Neuronal stem cell (in vitro differentiated cells): Measurements from ENCODE around the gene MEG3.

Experiments used
- DNase-seq: peaks from one replicate; pipeline ENCODE4 v3.0.0-alpha.2; 2013; ENCODE audit warnings: low spot score
- H2AFZ ChIP-seq: one replicate; pipeline ENCODE4 v1.6.1; 2013; ENCODE audit warnings: mild to moderate bottlenecking, low read length, inconsistent platforms
- H2AK5ac ChIP-seq: 2 replicates; pipeline ENCODE4 v1.6.1; 2013; ENCODE audit warnings: low read depth, mild to moderate bottlenecking, inconsistent platforms, low read length, moderate library complexity, mixed read lengths
- H2BK120ac ChIP-seq: 2 replicates; pipeline ENCODE4 v1.6.1; 2013; ENCODE audit warnings: low read depth, mild to moderate bottlenecking, inconsistent platforms, low read length, moderate library complexity, mixed read lengths
- H2BK12ac ChIP-seq: one replicate; pipeline ENCODE4 v1.6.1; 2013; ENCODE audit warnings: low read length, inconsistent platforms
- H2BK15ac ChIP-seq: 2 replicates; pipeline ENCODE4 v1.6.1; 2013; ENCODE audit warnings: mild to moderate bottlenecking, low read length, inconsistent platforms, mixed read lengths
- H2BK5ac ChIP-seq: one replicate; pipeline ENCODE4 v1.6.1; 2013; ENCODE audit warnings: inconsistent platforms, mild to moderate bottlenecking, low read length, moderate library complexity
- H3K14ac ChIP-seq: one replicate; pipeline ENCODE4 v1.6.1; 2013; ENCODE audit warnings: low read length, inconsistent platforms
- H3K18ac ChIP-seq: 2 replicates; pipeline ENCODE4 v1.6.1; 2013; ENCODE audit warnings: low read length, inconsistent platforms
- H3K23ac ChIP-seq: 2 replicates; pipeline ENCODE4 v1.6.1; 2013; ENCODE audit warnings: low read depth, mild to moderate bottlenecking, mixed read lengths, low read length, inconsistent platforms; ENCODE audit not compliant: poor library complexity
- H3K27ac ChIP-seq: replicated peaks from 3 replicates; pipeline ENCODE4 v1.5.1; 2013; ENCODE audit warnings: low read length, inconsistent platforms
- H3K27me3 ChIP-seq, 3 experiments: 2 replicates each; pipeline ENCODE4 v1.6.1; 2013; ENCODE audit warnings: low read length in 3 of 3, mild to moderate bottlenecking in 2 of 3, inconsistent platforms in 1 of 3, low read depth in 1 of 3, mixed read lengths in 1 of 3, moderate library complexity in 1 of 3; ENCODE audit not compliant: control insufficient read depth in 3 of 3, insufficient read depth in 3 of 3
- H3K36me3 ChIP-seq, 2 donors: replicated peaks in 1 of 2; 2 replicates each; pipeline ENCODE4 v1.6.1; 2013; ENCODE audit warnings: low read length in 2 of 2; ENCODE audit not compliant: control insufficient read depth in 2 of 2, insufficient read depth in 2 of 2
- H3K4ac ChIP-seq: 2 replicates; pipeline ENCODE4 v1.6.1; 2013; ENCODE audit warnings: inconsistent platforms, mild to moderate bottlenecking, low read length, moderate library complexity
- H3K4me1 ChIP-seq, 2 donors: 1 replicate in 1 of 2; 2 replicates in 1 of 2; pipeline ENCODE4 v1.6.1; 2013; ENCODE audit warnings: low read length in 2 of 2, low read depth in 1 of 2; ENCODE audit not compliant: control insufficient read depth in 2 of 2, insufficient read depth in 1 of 2
- H3K4me2 ChIP-seq: one replicate; pipeline ENCODE4 v1.6.1; 2013; ENCODE audit warnings: mild to moderate bottlenecking, low read length, inconsistent platforms; ENCODE audit not compliant: insufficient read depth, poor library complexity, severe bottlenecking
- H3K4me3 ChIP-seq, 2 donors: 2 replicates each; pipeline ENCODE4 v1.5.1; 2013; ENCODE audit warnings: low read length in 2 of 2, mild to moderate bottlenecking in 2 of 2, inconsistent platforms in 1 of 2, moderate library complexity in 1 of 2
- H3K79me1 ChIP-seq: one replicate; pipeline ENCODE4 v1.6.1; 2013; ENCODE audit warnings: low read depth, mild to moderate bottlenecking, inconsistent platforms, low read length, moderate library complexity
- H3K9ac ChIP-seq: one replicate; pipeline ENCODE4 v1.6.1; 2013; ENCODE audit warnings: mild to moderate bottlenecking, low read depth, low read length, inconsistent platforms; ENCODE audit not compliant: poor library complexity
- H3K9me3 ChIP-seq, 2 donors: replicated peaks in 1 of 2; 2 replicates each; pipeline versions ENCODE3 to v1.6.1; 2013; ENCODE audit warnings: low read length in 2 of 2, mild to moderate bottlenecking in 2 of 2, inconsistent platforms in 1 of 2, low read depth in 1 of 2, mixed read lengths in 1 of 2, moderate library complexity in 1 of 2; ENCODE audit not compliant: control insufficient read depth in 2 of 2, insufficient read depth in 1 of 2
- H4K8ac ChIP-seq: one replicate; pipeline ENCODE4 v1.6.1; 2013; ENCODE audit warnings: low read depth, mild to moderate bottlenecking, inconsistent platforms, low read length, moderate library complexity
- H4K91ac ChIP-seq: one replicate; pipeline ENCODE4 v1.6.1; 2013; ENCODE audit warnings: low read length, low read depth, mild to moderate bottlenecking, inconsistent platforms; ENCODE audit not compliant: poor library complexity
- WGBS, 2 donors: extraction: QIAGEN DNeasy Blood & Tissue Kit; methylation state at CpG; one replicate each; pipeline ENCODE4 v1.1.7; 2013; ENCODE audit warnings: missing lambda C conversion rate in 2 of 2, mixed read lengths in 1 of 2; ENCODE audit not compliant: insufficient read length in 2 of 2, insufficient replicate concordance in 1 of 2; ENCODE audit errors: extremely low coverage in 2 of 2; 5-methylcytosine and 5-hydroxymethylcytosine counted together

MEG3 gene

GRCh38 chr14:100783630-100784370 is 42.1 kb upstream of the MEG3 start:
- Histone ChIP-seq H3K4me1 (peaks cover 13 to 33% of the 10 kb centered on the region in 2 donors), H3K9ac (peak overlapping the region; percentile 4), H3K9me3 (no peaks in the 10 kb centered on the region), H3K79me1 (no peaks in the 10 kb centered on the region), H3K4me2 (no peak overlapping the region), H2AFZ (peak overlapping the region; percentile 76), H4K91ac (peak overlapping the region; percentile 97), H2BK12ac (no peak overlapping the region), H3K14ac (peak overlapping the region; percentile 32), H3K27me3 (no peaks in the 10 kb centered on the region), H3K4me3 (no peak overlapping the region), H4K8ac (no peak overlapping the region), H3K18ac (peak overlapping the region; percentile 96), H3K4ac (peak overlapping the region; percentile 28), H2BK5ac (peak overlapping the region; percentile 93), H2BK15ac (no peak overlapping the region), H2BK120ac (peak overlapping the region; percentile 93), H3K23ac (no peak overlapping the region), H2AK5ac (peak overlapping the region; percentile 97), H3K27ac (peak overlapping the region; percentile 90), H3K36me3 (no peaks in the 10 kb centered on the region)
- DNase-seq = peak; percentile 75
- WGBS, 2 donors = no CpG with 5 or more reads among the region's 27 CpGs

- Histone ChIP-seq H3K79me1 (no peaks in the 10 kb centered on the region), H2BK5ac (peak overlapping the region; percentile 93), H2BK12ac (peak overlapping the region; percentile 98), H3K4ac (peak overlapping the region; percentile 85), H3K4me2 (no peak overlapping the region), H4K8ac (peak overlapping the region; percentile 17), H3K9ac (no peak overlapping the region), H3K9me3 (no peaks in the 10 kb centered on the region), H3K4me3 (no peak overlapping the region), H3K4me1 (peaks cover 13 to 34% of the 10 kb centered on the region in 2 donors), H2AFZ (peak overlapping the region; percentile 73), H3K36me3 (no peaks in the 10 kb centered on the region), H4K91ac (peak overlapping the region; percentile 97), H3K18ac (peak overlapping the region; percentile 96), H3K27me3 (no peaks in the 10 kb centered on the region), H2BK15ac (peak overlapping the region; percentile 30), H2BK120ac (peak overlapping the region; percentile 93), H3K14ac (peak overlapping the region; percentile 65), H2AK5ac (peak overlapping the region; percentile 97), H3K27ac (peak overlapping the region; percentile 90), H3K23ac (no peak overlapping the region)
- DNase-seq = no peak
- no CpG with 5 or more reads among the region's 11 CpGs for WGBS, 2 donors
Observed at GRCh38 chr14:100784523-100785337, 41.2 kb upstream of the MEG3 start.

DNA sequence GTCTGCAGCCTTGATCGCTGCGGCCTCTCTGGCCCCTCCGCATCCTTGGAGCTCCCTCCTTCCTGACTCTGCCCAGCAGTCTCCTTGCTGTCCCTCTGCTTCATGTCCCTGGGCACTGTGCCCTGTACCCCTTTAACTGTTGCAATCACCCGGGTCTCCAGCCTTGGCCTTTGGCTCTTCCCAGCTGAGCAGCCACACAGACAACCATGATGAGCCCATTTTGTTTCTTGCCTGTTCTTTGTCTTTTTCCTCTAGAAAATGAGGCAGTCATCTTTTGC is 40.6 kb upstream of the MEG3 start:
- WGBS, 2 donors = no CpG with 5 or more reads among the region's 4 CpGs
- Histone ChIP-seq H3K23ac (no peak overlapping the region), H3K36me3 (no peaks in the 10 kb centered on the region), H3K9ac (no peak overlapping the region), H2AK5ac (peak overlapping the region; percentile 97), H2BK5ac (peak overlapping the region; percentile 93), H4K8ac (no peak overlapping the region), H2BK15ac (peak overlapping the region; percentile 32), H3K79me1 (no peaks in the 10 kb centered on the region), H3K14ac (peak overlapping the region; percentile 65), H2BK12ac (peak overlapping the region; percentile 98), H3K27me3 (no peaks in the 10 kb centered on the region), H4K91ac (peak overlapping the region; percentile 97), H3K4me3 (no peak overlapping the region), H3K4me2 (no peak overlapping the region), H3K4ac (peak overlapping the region; percentile 85), H3K27ac (peak overlapping the region; percentile 68), H3K9me3 (no peaks in the 10 kb centered on the region), H2AFZ (peak overlapping the region; percentile 73), H3K4me1 (peaks cover 15 to 34% of the 10 kb centered on the region in 2 donors), H3K18ac (peak overlapping the region; percentile 96), H2BK120ac (peak overlapping the region; percentile 99)
- DNase-seq = no peak

- Histone ChIP-seq H3K27ac (peak overlapping the region; percentile 68), H3K4ac (peak overlapping the region; percentile 69)
Observed at GRCh38 chr14:100785626-100786025, 40.3 kb upstream of the MEG3 start.

More at GRCh38 chr14:100785626-100786025, 40.3 kb upstream of the MEG3 start:
- Histone ChIP-seq H3K14ac (no peak overlapping the region), H2BK12ac (peak overlapping the region; percentile 96), H3K79me1 (no peaks in the 10 kb centered on the region), H2AFZ (peak overlapping the region; percentile 73), H4K8ac (peak overlapping the region; percentile 68), H2AK5ac (peak overlapping the region; percentile 97), H3K9me3 (no peaks in the 10 kb centered on the region), H3K27me3 (no peaks in the 10 kb centered on the region), H3K18ac (peak overlapping the region; percentile 96), H3K9ac (peak overlapping the region; percentile 14), H3K4me3 (no peak overlapping the region), H3K36me3 (no peaks in the 10 kb centered on the region), H3K4me1 (peaks cover 17 to 34% of the 10 kb centered on the region in 2 donors), H2BK120ac (peak overlapping the region; percentile 99), H2BK5ac (peak overlapping the region; percentile 93), H3K4me2 (no peak overlapping the region), H4K91ac (peak overlapping the region; percentile 97), H3K23ac (no peak overlapping the region), H2BK15ac (peak overlapping the region; percentile 32)
- no CpG with 5 or more reads among the region's 7 CpGs for WGBS, 2 donors
- no peak for DNase-seq
